Stimulated activated CD8-positive, alpha-beta memory T cell treated with anti-CD3 and anti-CD28 coated beads, Interleukin-12 subunit alpha, Interleukin-12 subunit beta, amount 100 ng/mL, for 1 hour (primary cell): ENCODE data around the gene PTPN4.
"Not testable (repeated sequence)": the region's sequence is repeated elsewhere in the genome, so short reads cannot be mapped to it uniquely, and the experiment has no call there.

Source experiments
- DNase-seq: peaks from one replicate; pipeline ENCODE4 v3.0.0-alpha.2; 2020; ENCODE audit warnings: low read depth

PTPN4 gene

GRCh38 chr2:119764832-119765231 lies 5.1 kb downstream of the PTPN4 start:
- no peak for DNase-seq

GRCh38 chr2:119765433-119766002 lies 5.8 kb downstream of the PTPN4 start:
- no peak for DNase-seq

- DNase-seq, result no peak
Measured at GRCh38 chr2:119766944-119767343, 7.2 kb downstream of the PTPN4 start.

GRCh38 chr2:119768742-119769141 lies 9.0 kb downstream of the PTPN4 start:
- DNase-seq, result no peak

GRCh38 chr2:119769645-119770044 lies 9.9 kb downstream of the PTPN4 start:
- DNase-seq, result no peak

GRCh38 chr2:119771331-119771730 lies 11.6 kb downstream of the PTPN4 start:
- DNase-seq, result no peak

GRCh38 chr2:119772128-119772527 lies 12.4 kb downstream of the PTPN4 start:
- no peak for DNase-seq

GRCh38 chr2:119772767-119773166 lies 13.0 kb downstream of the PTPN4 start:
- no peak for DNase-seq

GRCh38 chr2:119774026-119774425 lies 14.3 kb downstream of the PTPN4 start:
- no peak for DNase-seq

GRCh38 chr2:119775102-119775501 lies 15.4 kb downstream of the PTPN4 start:
- DNase-seq, result no peak

GRCh38 chr2:119782308-119783027 lies 22.7 kb downstream of the PTPN4 start:
- no peak for DNase-seq

GRCh38 chr2:119784876-119785275 lies 25.2 kb downstream of the PTPN4 start:
- DNase-seq, result no peak

- DNase-seq, result no peak
Measured at GRCh38 chr2:119786295-119786694, 26.6 kb downstream of the PTPN4 start.

GRCh38 chr2:119788752-119789151 lies 29.0 kb downstream of the PTPN4 start:
- no peak for DNase-seq

GRCh38 chr2:119790466-119790865 lies 30.7 kb downstream of the PTPN4 start:
- no peak for DNase-seq

- no peak for DNase-seq
Measured at GRCh38 chr2:119792907-119793312, 33.2 kb downstream of the PTPN4 start.

GRCh38 chr2:119794237-119794636 lies 34.5 kb downstream of the PTPN4 start:
- no peak for DNase-seq

- no peak for DNase-seq
Measured at GRCh38 chr2:119795309-119796303, 35.9 kb downstream of the PTPN4 start.

GRCh38 chr2:119800376-119800902 lies 40.7 kb downstream of the PTPN4 start:
- DNase-seq, result no peak

GRCh38 chr2:119801040-119801439 lies 41.3 kb downstream of the PTPN4 start:
- no peak for DNase-seq

GRCh38 chr2:119801989-119802388 lies 42.3 kb downstream of the PTPN4 start:
- DNase-seq, result not testable (repeated sequence)

- DNase-seq, result no peak
Measured at GRCh38 chr2:119803101-119803500, 43.4 kb downstream of the PTPN4 start.
